Measurements from ENCODE around the gene CBARP. TPM values are rescaled to one million over a fixed set of nuclear protein-coding genes. Genes with fewer than 3 reads are reported as not detected.

CBARP gene
- total RNA-seq, 1 donor from 2014 or later = 1.0 TPM

DNA sequence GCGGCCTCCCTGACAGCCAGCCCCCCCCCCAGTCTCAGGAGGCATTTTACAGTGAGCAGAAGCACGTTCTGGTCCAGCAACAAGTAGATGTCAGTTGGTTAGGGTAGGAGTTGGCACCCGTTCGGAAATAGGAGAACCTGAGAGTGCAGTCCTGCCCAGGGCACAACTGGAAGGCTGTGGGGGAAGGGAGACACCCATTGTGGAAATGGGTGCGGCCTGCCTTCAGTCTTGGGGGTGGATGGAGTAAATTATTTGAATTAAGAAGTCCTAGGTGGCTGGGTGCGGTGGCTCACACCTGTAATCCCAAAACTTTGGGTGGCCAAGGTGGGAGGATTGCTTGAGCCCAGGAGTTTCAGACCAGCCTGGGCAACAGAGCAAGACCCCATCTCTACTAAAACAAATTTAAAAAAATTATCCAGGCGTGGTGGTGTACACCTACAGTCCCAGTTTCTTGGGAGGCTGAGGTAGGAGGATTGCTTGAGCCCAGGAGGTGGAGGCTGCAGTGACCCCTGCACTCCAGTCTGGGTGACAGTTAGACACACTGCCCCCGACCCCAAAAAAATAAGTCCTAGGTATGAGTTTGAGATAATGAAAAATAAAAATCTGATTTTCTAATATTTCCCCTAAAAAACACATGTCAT, 32.5 kb upstream of the CBARP start:
- Histone ChIP-seq H3K36me3 (peaks cover 48% of the 10 kb centered on the region), H3K4me3 (peak overlapping the region; percentile 69), H3K27ac (peak overlapping the region; percentile 95), H3K4me1 (peaks cover 78% of the 10 kb centered on the region), H3K9me3 (no peaks in the 10 kb centered on the region), H3K27me3 (no peaks in the 10 kb centered on the region)
- ATAC-seq (no peak), DNase-seq (no peak)
- TF ChIP-seq, protein P1, sequence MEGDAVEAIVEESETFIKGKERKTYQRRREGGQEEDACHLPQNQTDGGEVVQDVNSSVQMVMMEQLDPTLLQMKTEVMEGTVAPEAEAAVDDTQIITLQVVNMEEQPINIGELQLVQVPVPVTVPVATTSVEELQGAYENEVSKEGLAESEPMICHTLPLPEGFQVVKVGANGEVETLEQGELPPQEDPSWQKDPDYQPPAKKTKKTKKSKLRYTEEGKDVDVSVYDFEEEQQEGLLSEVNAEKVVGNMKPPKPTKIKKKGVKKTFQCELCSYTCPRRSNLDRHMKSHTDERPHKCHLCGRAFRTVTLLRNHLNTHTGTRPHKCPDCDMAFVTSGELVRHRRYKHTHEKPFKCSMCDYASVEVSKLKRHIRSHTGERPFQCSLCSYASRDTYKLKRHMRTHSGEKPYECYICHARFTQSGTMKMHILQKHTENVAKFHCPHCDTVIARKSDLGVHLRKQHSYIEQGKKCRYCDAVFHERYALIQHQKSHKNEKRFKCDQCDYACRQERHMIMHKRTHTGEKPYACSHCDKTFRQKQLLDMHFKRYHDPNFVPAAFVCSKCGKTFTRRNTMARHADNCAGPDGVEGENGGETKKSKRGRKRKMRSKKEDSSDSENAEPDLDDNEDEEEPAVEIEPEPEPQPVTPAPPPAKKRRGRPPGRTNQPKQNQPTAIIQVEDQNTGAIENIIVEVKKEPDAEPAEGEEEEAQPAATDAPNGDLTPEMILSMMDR (IDR thresholded peaks at IDR 0.05) = no peak
- intact Hi-C loops (cut with DNase I) = no loop called here

DNA sequence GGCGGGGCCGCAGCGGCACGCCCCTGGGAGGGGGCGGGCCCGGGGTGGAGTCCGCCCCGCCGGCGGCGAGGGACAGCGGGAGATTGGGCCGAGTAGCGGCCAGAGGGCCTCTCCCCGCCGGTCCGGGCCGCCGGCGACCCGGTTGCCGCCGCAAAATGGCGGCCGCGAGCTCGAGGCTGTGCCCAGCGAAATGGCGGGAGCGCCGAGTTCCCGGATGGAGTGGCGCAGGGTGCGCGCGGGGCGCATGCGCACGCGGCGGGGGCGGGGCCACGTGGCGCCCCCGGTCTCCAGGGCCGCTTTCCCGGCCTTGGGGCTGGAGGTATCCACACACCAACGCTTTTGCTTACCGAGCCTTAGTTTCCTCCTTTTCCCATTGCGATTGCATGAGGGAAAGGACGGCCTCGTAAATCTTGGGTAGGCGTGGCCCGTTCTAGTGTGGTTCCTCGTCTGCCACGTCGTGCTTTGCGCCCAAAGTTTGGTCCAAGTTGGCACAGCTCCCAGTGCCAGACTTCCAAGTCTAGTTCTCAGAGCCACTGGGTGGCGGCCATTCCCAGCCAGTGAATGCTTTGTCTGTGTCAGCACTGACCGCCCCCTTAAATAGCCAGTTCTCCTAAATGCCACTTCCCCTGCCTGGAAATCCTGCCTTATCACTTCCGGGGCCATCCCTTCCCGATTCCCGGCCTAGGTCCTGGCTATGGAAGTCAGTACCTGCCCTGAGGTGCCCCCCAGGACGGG, 31.8 kb upstream of the CBARP start:
- peaks cover 43% of the 10 kb centered on the region for H3K36me3 ChIP-seq
- H3K4me3 ChIP-seq = peak overlapping the region; percentile 69
- intact Hi-C loops (cut with DNase I) = no loop called here
- DNase-seq (peak; percentile 94), ATAC-seq (peak; percentile 42)
- H3K9me3 ChIP-seq = no peaks in the 10 kb centered on the region
- TF ChIP-seq, protein P1 (IDR thresholded peaks at IDR 0.05) = no peak
- H3K4me1 ChIP-seq = peaks cover 79% of the 10 kb centered on the region
- H3K27me3 ChIP-seq = no peaks in the 10 kb centered on the region
- peak overlapping the region; percentile 95 for H3K27ac ChIP-seq

DNA sequence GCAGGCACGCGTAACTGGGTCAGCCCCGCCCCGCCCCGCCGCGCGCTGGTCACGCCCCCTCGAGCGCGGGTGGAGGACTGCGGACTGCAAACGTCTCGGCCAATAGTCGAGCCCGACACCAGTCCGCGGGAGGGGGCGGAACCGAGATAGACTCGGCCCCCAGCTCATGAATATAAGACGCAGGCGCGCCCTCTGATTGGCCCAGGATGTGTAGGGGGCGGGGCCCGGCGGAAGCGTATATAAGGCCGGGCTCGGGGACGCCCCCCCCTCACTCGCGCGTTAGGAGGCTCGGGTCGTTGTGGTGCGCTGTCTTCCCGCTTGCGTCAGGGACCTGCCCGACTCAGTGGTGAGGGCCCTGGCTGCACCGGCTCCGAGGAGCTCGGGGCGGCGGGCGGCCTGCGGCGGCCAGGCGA, 31.3 kb upstream of the CBARP start, which contains the start of gene CIRBP:
CIRBP (plus strand) TSS at position 268 of the 413 bp plus-strand sequence. CDS start 1,602 bp downstream, outside the sequence.
- ATAC-seq = peak; percentile 82
- peaks cover 73% of the 10 kb centered on the region for H3K4me1 ChIP-seq
- H3K4me3 ChIP-seq = peak within 1 kb of the TSS; percentile 69
- peaks cover 37% of the 10 kb centered on the region for H3K36me3 ChIP-seq
- H3K9me3 ChIP-seq = no peaks in the 10 kb centered on the region
- peak within 1 kb of the TSS; percentile 95 for H3K27ac ChIP-seq
- H3K27me3 ChIP-seq = no peaks in the 10 kb centered on the region
- intact Hi-C loops (cut with DNase I) = no loop called here
- TF ChIP-seq, protein P1 (IDR thresholded peaks at IDR 0.05) = no peak
- DNase-seq = peak; percentile 100

DNA sequence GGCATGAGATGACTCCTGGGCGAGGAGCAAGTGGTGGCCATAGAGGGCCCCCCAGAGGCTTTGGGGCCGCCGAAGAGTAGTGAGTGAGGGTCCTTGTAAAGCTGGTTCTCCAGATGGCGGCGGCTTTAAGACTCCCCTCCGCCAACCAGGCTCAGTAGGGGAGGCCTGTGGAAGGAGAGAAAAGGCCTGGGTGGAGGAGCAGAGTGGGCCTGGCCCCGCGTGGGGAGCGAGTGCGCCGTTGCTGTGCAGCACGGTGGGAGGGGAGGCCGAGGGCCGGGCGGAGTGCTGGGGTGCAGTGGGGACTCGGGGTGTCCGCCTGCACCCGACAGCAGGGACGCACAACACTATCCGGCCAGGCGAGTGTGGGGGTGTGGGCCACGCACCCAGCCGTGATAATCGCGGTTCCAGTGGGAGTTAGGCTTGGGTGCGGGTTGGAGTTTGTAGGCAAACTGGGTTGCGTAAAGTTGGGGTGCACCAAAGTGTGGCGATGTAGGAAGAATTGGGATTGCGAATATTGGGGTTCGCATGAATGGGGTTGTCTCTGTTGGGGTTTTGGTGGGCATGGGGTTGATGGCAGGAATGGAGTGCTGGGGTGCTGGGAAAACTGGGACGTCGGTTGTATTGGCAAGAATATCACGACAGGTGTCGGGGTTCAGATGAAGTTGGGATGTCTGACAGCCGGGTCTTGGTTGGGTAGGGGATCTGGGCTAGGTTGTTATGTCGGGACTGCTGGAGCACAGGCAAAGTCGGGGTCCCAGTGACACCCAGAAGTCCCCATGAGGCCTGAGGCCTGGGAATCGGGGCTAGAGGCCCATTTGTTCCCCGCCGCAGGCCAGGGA, 30.6 kb upstream of the CBARP start:
- TF ChIP-seq, protein P1 (IDR thresholded peaks at IDR 0.05) = no peak
- DNase-seq (no peak), ATAC-seq (no peak)
- no peaks in the 10 kb centered on the region for H3K9me3 ChIP-seq
- peaks cover 31% of the 10 kb centered on the region for H3K36me3 ChIP-seq
- no peak overlapping the region for H3K27ac ChIP-seq
- intact Hi-C loops (cut with DNase I) = no loop called here
- H3K4me1 ChIP-seq = peaks cover 67% of the 10 kb centered on the region
- H3K27me3 ChIP-seq = no peaks in the 10 kb centered on the region
- H3K4me3 ChIP-seq = peak overlapping the region; percentile 69

DNA sequence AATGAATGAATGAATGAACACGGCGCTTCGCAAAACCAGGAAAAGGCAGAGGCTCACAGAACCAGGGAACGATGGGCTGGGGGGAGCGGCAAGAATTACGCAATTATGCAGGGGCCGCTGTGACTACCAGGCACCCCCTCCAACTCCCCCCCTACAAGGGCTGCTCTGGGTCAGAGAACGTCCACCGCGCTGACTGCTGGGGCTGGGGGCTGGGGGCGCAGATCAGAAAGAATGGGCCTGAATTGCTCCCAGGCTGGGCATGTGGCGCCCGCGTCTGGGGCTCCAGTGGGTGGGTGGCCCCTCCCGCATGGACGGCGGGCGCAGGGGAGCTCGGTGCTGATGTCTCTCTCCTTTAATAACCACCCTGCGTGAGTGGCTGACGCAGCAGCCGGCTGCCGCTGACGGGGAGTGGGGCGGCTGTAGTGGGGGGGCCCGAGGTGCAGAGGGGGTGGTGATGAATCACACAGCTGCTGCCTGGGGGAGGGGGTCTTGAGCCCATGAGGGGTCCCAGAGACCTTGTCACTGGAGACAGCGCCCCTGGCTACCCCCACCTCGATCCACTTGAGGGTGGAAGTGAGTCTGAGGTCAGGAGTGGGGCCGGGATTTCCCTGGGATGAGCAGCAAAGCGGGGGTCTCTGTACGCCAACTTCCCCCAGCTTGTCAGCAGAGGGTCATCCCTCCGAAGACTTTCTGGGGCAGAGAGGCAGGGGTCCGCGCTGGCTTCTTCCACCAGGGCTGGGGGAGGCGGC, 29.8 kb upstream of the CBARP start:
- TF ChIP-seq, protein P1 (IDR thresholded peaks at IDR 0.05) = no peak
- Histone ChIP-seq H3K27ac (peak overlapping the region; percentile 80), H3K4me3 (peak overlapping the region; percentile 58), H3K36me3 (peaks cover 23% of the 10 kb centered on the region), H3K9me3 (no peaks in the 10 kb centered on the region), H3K4me1 (peaks cover 63% of the 10 kb centered on the region), H3K27me3 (no peaks in the 10 kb centered on the region)
- no peak for ATAC-seq
- intact Hi-C loops (cut with DNase I) = no loop called here
- no peak for DNase-seq

Measured in upper lobe of right lung (tissue), 1 donor.